Adrenal gland (tissue), 12 donors: Measurements from ENCODE around the gene SSTR3. TPM values are rescaled to one million over a fixed set of nuclear protein-coding genes. Genes with fewer than 3 reads are reported as not detected.

ENCODE experiments used
- DNase-seq, 7 donors: peaks; one replicate each; pipeline ENCODE4 v3.0.0-alpha.2; 2019 to 2020
- H3K27ac ChIP-seq, 5 donors: fragments of 200-600 bp; sonication (generic) in 4 of 5; 1 replicate in 3 of 5; 2 replicates in 2 of 5; pipeline versions ENCODE4 v1.5.1 to v1.8.0; 2016 to 2020; ENCODE audit warnings: mild to moderate bottlenecking in 1 of 5
- H3K27me3 ChIP-seq: fragments of 200-600 bp; 2 replicates; pipeline ENCODE4 v1.8.0; 2021
- H3K36me3 ChIP-seq, 2 donors: fragments of 200-600 bp; replicated peaks in 1 of 2; 1 replicate in 1 of 2; 2 replicates in 1 of 2; pipeline versions ENCODE4 v1.5.1 to v1.8.0; 2018 to 2022
- H3K4me1 ChIP-seq, 2 donors: fragments of 200-600 bp; replicated peaks in 1 of 2; 1 replicate in 1 of 2; 2 replicates in 1 of 2; pipeline versions ENCODE4 v1.5.1 to v1.8.0; 2018 to 2021
- H3K4me3 ChIP-seq, 4 donors: fragments of 200-600 bp; sonication (generic) in 3 of 4; one replicate each; pipeline ENCODE4 v1.5.1; 2016 to 2018
- H3K9me3 ChIP-seq, 3 donors: fragments of 200-600 bp; sonication (generic) in 1 of 3; replicated peaks in 1 of 3; 1 replicate in 2 of 3; 2 replicates in 1 of 3; pipeline versions ENCODE4 v1.5.1 to v1.8.0; 2016 to 2021
- CTCF ChIP-seq, 6 experiments: fragments of 450-650 bp in 4 of 6; fragments of 200-600 bp in 2 of 6; sonication (generic) in 1 of 6; IDR thresholded peaks; 1 replicate in 5 of 6; 2 replicates in 1 of 6; pipeline versions ENCODE4 v1.5.1 to v1.8.0; 2016 to 2021; ENCODE audit warnings: antibody characterized with exemption in 6 of 6, mild to moderate bottlenecking in 2 of 6, moderate library complexity in 1 of 6
- POLR2A ChIP-seq, 2 donors: fragments of 450-650 bp; IDR thresholded peaks; one replicate each; pipeline ENCODE4 v1.6.1; 2017; ENCODE audit warnings: antibody characterized with exemption in 2 of 2, mild to moderate bottlenecking in 2 of 2, moderate library complexity in 1 of 2
- WGBS, 4 donors: extraction: QIAGEN DNeasy Blood & Tissue Kit in 2 of 4; methylation state at CpG; one replicate each; pipeline versions ENCODE4 v1.1.5 to v1.1.7; 2013 to 2017; 5-methylcytosine and 5-hydroxymethylcytosine counted together
- intact Hi-C, 2 donors: fragments of 100-400 bp; cut with DNase I; formaldehyde crosslinking; loops; one replicate each; pipeline versions ENCODE4 v1.14.1 to v1.15.0; 2022 to 2023
- polyA plus RNA-seq, 3 donors: library from polyadenylated mRNA; stranded (reverse); fragments of 200-250 nt in 2 of 3; fragments of 350-450 nt in 1 of 3; fragmentation: Illumina TruSeq in 1 of 3; extraction: RNeasy Lipid Tissue Mini Kit (QIAGEN cat#74804) in 1 of 3; gene quantifications; one replicate each; pipeline ENCODE4 v1.2.3, GENCODE V29; 2013 to 2014
- small RNA-seq, 2 donors: library from RNA; depleted of rRNA; stranded (forward); fragments of <200 nt; gene quantifications; one replicate each; pipeline ENCODE3, GENCODE V24; 2016
- total RNA-seq, 9 donors: library from RNA; depleted of rRNA in 4 of 9; stranded (reverse); fragments of >200 nt in 4 of 9; fragments of 120-200 nt in 1 of 9; fragmentation: NEBNext Ultra II Directional in 1 of 9; extraction: Animal tissue kit (Norgen Biotek cat#: 25700) in 1 of 9; gene quantifications; one replicate each; pipeline versions ENCODE4 v1.1.0 to v1.2.4, GENCODE V29; 2013 to 2023
- donor health status: healthy with polysubstance abuse.
- donor health status: Bipolar disorder and iron deficiency.
- donor health status: DM: yes; HTN: yes; CAD: no.
- donor health status: DM: no; HTN: no; CAD: no.
- donor health status: DM: no; HTN: no; CAD: no.
- donor health status: DM: yes; HTN: yes; CAD: no.

The SSTR3 gene
- total and polyA plus RNA-seq, 12 donors: 0.28 to 2.0 (median 0.50) TPM; not detected in 1

DNA sequence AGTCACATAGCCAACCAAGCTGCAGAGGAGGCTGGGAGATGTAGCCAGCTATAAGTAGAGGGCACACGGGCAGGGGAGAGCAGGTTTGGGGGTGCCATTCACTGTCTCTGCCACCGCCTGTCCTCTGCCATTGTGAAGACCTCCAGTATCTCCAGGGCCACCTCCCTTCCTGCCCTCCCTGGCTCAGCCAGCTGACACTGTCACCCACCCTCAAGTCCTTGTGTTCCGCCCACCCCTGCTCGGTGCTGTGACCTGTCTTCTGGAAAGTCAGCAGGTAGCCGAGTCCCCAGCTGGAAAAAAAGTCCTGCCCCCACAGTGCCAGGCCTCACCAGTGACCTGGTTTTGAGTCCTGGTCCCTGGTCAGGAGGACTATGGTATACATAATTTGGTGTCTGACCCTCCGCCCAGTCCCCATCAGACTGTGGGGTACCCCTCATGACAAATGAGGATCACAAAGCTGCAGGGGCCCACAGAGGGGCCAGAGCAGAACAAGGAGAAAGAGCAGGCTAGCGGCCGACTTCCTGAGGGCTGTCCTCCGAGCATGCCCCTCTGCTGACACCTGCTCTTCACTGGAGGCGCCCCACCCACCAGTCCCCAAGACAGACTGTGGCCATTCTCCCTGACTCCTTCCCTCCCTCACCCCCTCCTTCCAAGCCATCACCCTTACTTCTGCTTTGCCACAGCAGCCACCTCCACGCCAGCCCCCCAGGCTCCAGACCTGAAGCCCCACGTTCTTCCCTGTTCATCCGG is 55.4 kb downstream of the SSTR3 start:
- Histone ChIP-seq H3K27ac (no peak overlapping the region), H3K4me1 (no peaks in the 10 kb centered on the region), H3K9me3 (no peaks in the 10 kb centered on the region), H3K27me3 (no peaks in the 10 kb centered on the region), H3K4me3 (no peak overlapping the region), H3K36me3 (no peaks in the 10 kb centered on the region)
- intact Hi-C loops: no loop called here
- 78 to 87% (median 78%) methylated on average over 9 to 13 of the region's 13 CpGs for WGBS, 4 donors
- TF ChIP-seq POLR2A (IDR thresholded peaks at IDR 0.05) (no peak), CTCF (IDR thresholded peaks at IDR 0.05) (no peak)
- no peak for DNase-seq

- Histone ChIP-seq H3K4me3 (no peak overlapping the region), H3K27me3 (no peaks in the 10 kb centered on the region), H3K27ac (no peak overlapping the region), H3K36me3 (no peaks in the 10 kb centered on the region), H3K4me1 (no peaks in the 10 kb centered on the region), H3K9me3 (no peaks in the 10 kb centered on the region)
- WGBS, 4 donors: 89 to 97% (median 95%) methylated on average over 8 of the region's 8 CpGs
- no peak for TF ChIP-seq POLR2A (IDR thresholded peaks at IDR 0.05)
- no peak for TF ChIP-seq CTCF (IDR thresholded peaks at IDR 0.05)
- intact Hi-C loops: no loop called here
- no peak for DNase-seq
Observed at GRCh38 chr22:37155971-37156370, 56.3 kb downstream of the SSTR3 start.

DNA sequence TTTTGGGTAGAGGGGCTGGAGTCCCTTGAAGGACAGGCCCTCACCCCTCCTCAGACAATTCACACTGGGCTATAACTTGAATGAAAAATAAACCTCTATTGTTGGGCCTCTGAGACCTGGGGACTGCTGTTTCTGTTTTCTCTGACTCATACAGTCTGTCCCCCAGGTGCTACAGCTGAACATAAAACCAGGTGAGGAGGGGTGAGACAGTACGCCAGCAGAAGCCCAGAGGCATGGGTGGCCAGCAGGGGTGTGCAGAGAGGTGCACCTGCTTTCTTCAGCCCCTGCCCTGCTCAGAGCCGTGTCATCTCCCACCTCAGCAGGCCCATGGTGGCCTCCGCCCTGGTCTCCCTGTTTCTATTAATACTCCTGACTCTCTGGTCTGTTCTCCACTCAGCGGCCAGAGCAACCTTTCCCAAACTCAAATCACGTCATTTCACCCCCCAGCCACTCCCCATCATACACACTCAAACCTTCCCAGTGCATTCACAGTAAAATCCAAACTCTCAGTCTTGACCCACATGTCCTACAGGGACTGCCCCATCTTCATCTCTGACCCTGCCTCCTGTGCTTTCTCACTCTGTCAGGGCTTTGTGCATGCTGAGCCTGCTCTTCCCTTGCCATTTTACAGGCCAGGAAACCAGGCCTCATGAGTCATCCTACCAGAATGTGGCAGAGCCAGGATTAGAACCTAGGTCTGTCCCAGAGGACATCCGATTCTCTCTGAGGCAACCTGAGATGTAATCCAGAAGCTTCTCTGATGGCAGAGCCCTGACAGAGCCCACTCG is 57.2 kb downstream of the SSTR3 start:
- TF ChIP-seq POLR2A (IDR thresholded peaks at IDR 0.05) (no peak), CTCF (IDR thresholded peaks at IDR 0.05) (no peak)
- H3K27me3 ChIP-seq: no peaks in the 10 kb centered on the region
- intact Hi-C loops: no loop called here
- DNase-seq: no peak
- H3K4me3 ChIP-seq: no peak overlapping the region
- H3K9me3 ChIP-seq: no peaks in the 10 kb centered on the region
- WGBS, 4 donors: 81 to 92% (median 88%) methylated on average over 4 to 7 of the region's 7 CpGs
- no peaks in the 10 kb centered on the region for H3K36me3 ChIP-seq
- no peak overlapping the region for H3K27ac ChIP-seq
- H3K4me1 ChIP-seq: no peaks in the 10 kb centered on the region

Small RNAs within 50 kb of the gene (small RNA-seq; reads per million reads assigned to genes)
- 0 reads per million in 2 donors for gene Z82188.1

Other genes with a start within 250 kb of the SSTR3 start
- 100 to 1,000 TPM; 142 to 484 (median 196) TPM for gene TST, start 193.0 kb downstream of the SSTR3 start, total RNA-seq
- 100 to 1,000 TPM in 1 of 3 donors, 10 to 100 TPM in 2; 49.7 to 207 (median 67.2) TPM for gene TST, start 193.0 kb downstream of the SSTR3 start, polyA plus RNA-seq
- 100 to 1,000 TPM in 5 of 9 donors, 10 to 100 TPM in 4; 41.8 to 332 (median 149) TPM for gene MPST, start 192.7 kb downstream of the SSTR3 start, total RNA-seq
- gene MPST, start 192.7 kb downstream of the SSTR3 start, polyA plus RNA-seq: 100 to 1,000 TPM in 2 of 3 donors, 1 to 10 TPM in 1; 7.9 to 161 (median 136) TPM
- 10 to 100 TPM in 8 of 9 donors, 1 to 10 TPM in 1; 10.0 to 40.1 (median 27.6) TPM for gene KCTD17, start 160.7 kb downstream of the SSTR3 start, total RNA-seq
- 10 to 100 TPM; 11.3 to 71.5 (median 24.8) TPM for gene KCTD17, start 160.7 kb downstream of the SSTR3 start, polyA plus RNA-seq
- 1 to 10 TPM in 1 of 9 donors, under 1 TPM in 2, not detected in 6; under 0.01 to 1.2 (median 0.14) TPM for gene TMPRSS6, start 102.8 kb downstream of the SSTR3 start, total RNA-seq
- gene TMPRSS6, start 102.8 kb downstream of the SSTR3 start, polyA plus RNA-seq: under 1 TPM in 2 of 3 donors, not detected in 1; 0.07 to 0.08 TPM
- gene IL2RB, start 62.6 kb downstream of the SSTR3 start, total RNA-seq: 1 to 10 TPM in 5 of 9 donors, under 1 TPM in 4; 0.06 to 2.1 (median 1.3) TPM
- under 1 TPM; 0.34 to 0.48 (median 0.40) TPM for gene IL2RB, start 62.6 kb downstream of the SSTR3 start, polyA plus RNA-seq
- 10 to 100 TPM in 1 of 9 donors, 1 to 10 TPM in 8; 2.2 to 28.6 (median 7.0) TPM for gene C1QTNF6, start 24.2 kb downstream of the SSTR3 start, total RNA-seq
- 10 to 100 TPM in 2 of 3 donors, 1 to 10 TPM in 1; 2.9 to 45.7 (median 17.9) TPM for gene C1QTNF6, start 24.2 kb downstream of the SSTR3 start, polyA plus RNA-seq
- 10 to 100 TPM in 5 of 9 donors, 1 to 10 TPM in 4; 2.8 to 17.9 (median 10.1) TPM for gene RAC2, start 31.8 kb upstream of the SSTR3 start, total RNA-seq
- gene RAC2, start 31.8 kb upstream of the SSTR3 start, polyA plus RNA-seq: 10 to 100 TPM in 2 of 3 donors, 1 to 10 TPM in 1; 6.3 to 12.4 (median 11.0) TPM
- gene CYTH4, start 70.0 kb upstream of the SSTR3 start, total RNA-seq: 10 to 100 TPM in 8 of 9 donors, 1 to 10 TPM in 1; 4.7 to 80.7 (median 22.9) TPM
- 10 to 100 TPM in 2 of 3 donors, 1 to 10 TPM in 1; 7.5 to 26.6 (median 11.5) TPM for gene CYTH4, start 70.0 kb upstream of the SSTR3 start, polyA plus RNA-seq
- gene ELFN2, start 215.0 kb upstream of the SSTR3 start, total RNA-seq: 1 to 10 TPM in 1 of 9 donors, under 1 TPM in 6, not detected in 2; 0.04 to 2.3 (median 0.11) TPM
- 1 to 10 TPM in 1 of 3 donors, under 1 TPM in 2; 0.30 to 3.3 (median 0.77) TPM for gene ELFN2, start 215.0 kb upstream of the SSTR3 start, polyA plus RNA-seq